IMR-90 (cell line): Measurements from ENCODE around the gene FAM8A1. TPM values are rescaled to one million over a fixed set of nuclear protein-coding genes. Genes with fewer than 3 reads are reported as not detected.

Experiments used
- ATAC-seq: fragments of 200-7000 bp; cut with Tn5 transposase; 2 replicates; pipeline ENCODE4 v1.9.1; 2020; ENCODE audit warnings: low read depth, mild to moderate bottlenecking, moderate library complexity
- BruUV-seq: library from RNA; stranded (reverse); fragments of 400-500 nt; replicated peaks from 2 replicates; lab custom pipeline; 2021; lab: Mats Ljungman, UMichigan
- CTCF ChIA-PET: fragments of 300-600 bp; formaldehyde crosslinking; extraction: SDS; loops from one replicate; lab custom pipeline; 2021; ENCODE audit warnings: antibody characterized with exemption; lab: Yijun Ruan, JAX
- POLR2A ChIA-PET: fragments of 300-600 bp; sonication (Branson Sonifier 250); formaldehyde crosslinking; loops from one replicate; lab custom pipeline; 2022; ENCODE audit warnings: antibody characterized with exemption; ENCODE audit not compliant: unreplicated experiment; lab: Charles Lee
- DNase-seq: peaks from one replicate; pipeline ENCODE4 v3.0.0; 2013
- H2AFZ ChIP-seq: replicated peaks from 2 replicates; pipeline ENCODE3; 2013; ENCODE audit warnings: low read length, mild to moderate bottlenecking; ENCODE audit not compliant: poor library complexity
- H2AK5ac ChIP-seq: 2 replicates; pipeline ENCODE4 v1.6.1; 2013; ENCODE audit warnings: low read depth, low read length, inconsistent platforms
- H2AK9ac ChIP-seq: replicated peaks from 2 replicates; pipeline ENCODE3; 2013; ENCODE audit warnings: mild to moderate bottlenecking, low read depth, low read length, moderate library complexity; ENCODE audit not compliant: poor library complexity
- H2BK120ac ChIP-seq: 2 replicates; pipeline ENCODE4 v1.6.1; 2013; ENCODE audit warnings: low read depth, low read length, inconsistent platforms
- H2BK15ac ChIP-seq: 3 replicates; pipeline ENCODE4 v1.6.1; 2013; ENCODE audit warnings: low read depth, low read length, inconsistent platforms
- H2BK20ac ChIP-seq: 2 replicates; pipeline ENCODE4 v1.6.1; 2013; ENCODE audit warnings: low read depth, mild to moderate bottlenecking, inconsistent platforms, low read length, moderate library complexity
- H2BK5ac ChIP-seq: 2 replicates; pipeline ENCODE4 v1.6.1; 2013; ENCODE audit warnings: mild to moderate bottlenecking, low read depth, low read length, inconsistent platforms; ENCODE audit not compliant: poor library complexity, severe bottlenecking
- H3K14ac ChIP-seq: replicated peaks from 2 replicates; pipeline ENCODE4 v1.6.1; 2013; ENCODE audit warnings: low read depth, low read length, inconsistent platforms
- H3K18ac ChIP-seq: 2 replicates; pipeline ENCODE4 v1.6.1; 2013; ENCODE audit warnings: low read depth, low read length, control low read depth
- H3K23ac ChIP-seq: 2 replicates; pipeline ENCODE4 v1.6.1; 2013; ENCODE audit warnings: low read depth, low read length, inconsistent platforms
- H3K27ac ChIP-seq: 2 replicates; pipeline ENCODE4 v1.5.1; 2013; ENCODE audit warnings: mild to moderate bottlenecking, control low read depth, low read length; ENCODE audit not compliant: insufficient read depth
- H3K27me3 ChIP-seq: 2 replicates; pipeline ENCODE4 v1.6.1; 2013; ENCODE audit warnings: low read length; ENCODE audit not compliant: control insufficient read depth, insufficient read depth
- H3K36me3 ChIP-seq: 2 replicates; pipeline ENCODE4 v1.6.1; 2013; ENCODE audit warnings: low read length, mixed read lengths; ENCODE audit not compliant: control insufficient read depth, insufficient read depth
- H3K4ac ChIP-seq: 2 replicates; pipeline ENCODE4 v1.6.1; 2013; ENCODE audit warnings: low read depth, low read length, inconsistent platforms
- H3K4me1 ChIP-seq: 2 replicates; pipeline ENCODE4 v1.6.1; 2013; ENCODE audit warnings: low read length, mixed read lengths; ENCODE audit not compliant: control insufficient read depth, insufficient read depth
- H3K4me2 ChIP-seq: 2 replicates; pipeline ENCODE4 v1.6.1; 2013; ENCODE audit warnings: low read depth, mild to moderate bottlenecking, control low read depth, low read length, moderate library complexity
- H3K4me3 ChIP-seq: 2 replicates; pipeline ENCODE4 v1.5.1; 2013; ENCODE audit warnings: low read depth, mild to moderate bottlenecking, control low read depth, low read length, moderate library complexity; ENCODE audit not compliant: insufficient read depth
- H3K56ac ChIP-seq: 2 replicates; pipeline ENCODE4 v1.6.1; 2013; ENCODE audit warnings: low read length, inconsistent platforms; ENCODE audit not compliant: insufficient read depth; ENCODE audit errors: extremely low read depth
- H3K79me1 ChIP-seq, 2 experiments: 2 replicates each; pipeline ENCODE4 v1.6.1; 2013; ENCODE audit warnings: low read length in 2 of 2, inconsistent platforms in 1 of 2, low read depth in 1 of 2
- H3K9ac ChIP-seq: 2 replicates; pipeline ENCODE4 v1.6.1; 2013; ENCODE audit warnings: low read depth, low read length, control low read depth
- H3K9me1 ChIP-seq: 2 replicates; pipeline ENCODE4 v1.6.1; 2013; ENCODE audit warnings: low read length, inconsistent platforms; ENCODE audit not compliant: insufficient read depth
- H3K9me3 ChIP-seq: 2 replicates; pipeline ENCODE4 v1.6.1; 2013; ENCODE audit warnings: low read length; ENCODE audit not compliant: control insufficient read depth, insufficient read depth
- H4K20me1 ChIP-seq: 2 replicates; pipeline ENCODE4 v1.6.1; 2013; ENCODE audit warnings: low read length, inconsistent platforms; ENCODE audit not compliant: insufficient read depth
- H4K5ac ChIP-seq: 2 replicates; pipeline ENCODE4 v1.6.1; 2013; ENCODE audit warnings: mild to moderate bottlenecking, low read depth, low read length, control low read depth
- H4K8ac ChIP-seq, 2 experiments: 2 replicates each; pipeline ENCODE4 v1.6.1; 2013; ENCODE audit warnings: low read depth in 2 of 2, low read length in 2 of 2, control low read depth in 1 of 2, inconsistent platforms in 1 of 2
- H4K91ac ChIP-seq: 2 replicates; pipeline ENCODE4 v1.6.1; 2013; ENCODE audit warnings: low read depth, low read length, inconsistent platforms; ENCODE audit not compliant: insufficient read depth
- BHLHE40 ChIP-seq: fragments of 150-350 bp; IDR thresholded peaks from 2 replicates; pipeline ENCODE4 v1.6.1; 2016; ENCODE audit warnings: mild to moderate bottlenecking, low read depth, low read length
- CEBPB ChIP-seq: IDR thresholded peaks from 2 replicates; pipeline ENCODE4 v1.6.1; 2012; ENCODE audit warnings: low read depth, low read length, improper control_type of control experiment
- CHD1 ChIP-seq: IDR thresholded peaks from 2 replicates; pipeline ENCODE4 v1.6.1; 2012; ENCODE audit warnings: low read depth, low read length, improper control_type of control experiment
- CTCF ChIP-seq: conservative IDR thresholded peaks from 2 replicates; pipeline ENCODE4 v1.5.1; 2012; ENCODE audit warnings: mild to moderate bottlenecking, low read depth, low read length, improper control_type of control experiment
- ELK1 ChIP-seq: fragments of 150-350 bp; IDR thresholded peaks from 2 replicates; pipeline ENCODE4 v1.6.1; 2016; ENCODE audit warnings: low read depth, mild to moderate bottlenecking, low read length, moderate library complexity, borderline replicate concordance
- FOS ChIP-seq: fragments of 150-350 bp; IDR thresholded peaks from 2 replicates; pipeline ENCODE4 v1.6.1; 2016; ENCODE audit warnings: low read depth, low read length
- MAFK ChIP-seq: IDR thresholded peaks from 2 replicates; pipeline ENCODE4 v1.6.1; 2012; ENCODE audit warnings: low read depth, low read length, improper control_type of control experiment
- MAZ ChIP-seq: IDR thresholded peaks from 2 replicates; pipeline ENCODE4 v1.6.1; 2012; ENCODE audit warnings: low read depth, mild to moderate bottlenecking, low read length, improper control_type of control experiment, moderate library complexity, borderline replicate concordance
- MXI1 ChIP-seq: IDR thresholded peaks from 2 replicates; pipeline ENCODE4 v1.6.1; 2012; ENCODE audit warnings: low read depth, mild to moderate bottlenecking, low read length, moderate library complexity, borderline replicate concordance
- NFE2L2 ChIP-seq: fragments of 150-350 bp; IDR thresholded peaks from 2 replicates; pipeline ENCODE4 v1.6.1; 2016; ENCODE audit warnings: low read depth, mild to moderate bottlenecking, low read length
- POLR2A ChIP-seq: IDR thresholded peaks from 2 replicates; pipeline ENCODE4 v1.6.1; 2012; ENCODE audit warnings: mild to moderate bottlenecking, low read depth, low read length
- RAD21 ChIP-seq: IDR thresholded peaks from 2 replicates; pipeline ENCODE4 v1.6.1; 2012; ENCODE audit warnings: low read length, improper control_type of control experiment
- RCOR1 ChIP-seq: IDR thresholded peaks from 2 replicates; pipeline ENCODE4 v1.6.1; 2012; ENCODE audit warnings: mild to moderate bottlenecking, low read length, improper control_type of control experiment; ENCODE audit not compliant: insufficient replicate concordance
- RFX5 ChIP-seq: IDR thresholded peaks from 2 replicates; pipeline ENCODE4 v1.8.0; 2012; ENCODE audit warnings: low read depth, mild to moderate bottlenecking, low read length, moderate library complexity
- SMC3 ChIP-seq: fragments of 150-350 bp; IDR thresholded peaks from 2 replicates; pipeline ENCODE4 v1.6.1; 2016; ENCODE audit warnings: low read depth, mild to moderate bottlenecking, antibody characterized with exemption, low read length, moderate library complexity
- USF2 ChIP-seq: fragments of 150-350 bp; IDR thresholded peaks from 2 replicates; pipeline ENCODE4 v1.6.1; 2017; ENCODE audit warnings: mild to moderate bottlenecking, antibody characterized with exemption, low read length, low read depth
- WGBS, 2 experiments: methylation state at CpG; one replicate each; pipeline versions ENCODE4 v1.1.5 to v1.1.7; 2013; ENCODE audit warnings: missing lambda C conversion rate in 2 of 2; ENCODE audit not compliant: insufficient read length in 1 of 2; ENCODE audit errors: extremely low coverage in 2 of 2; 5-methylcytosine and 5-hydroxymethylcytosine counted together
- dilution Hi-C: fragments of 300-500 bp; cut with HindIII; formaldehyde crosslinking; loops from one replicate; pipeline ENCODE4 v1.14.3; 2018; ENCODE audit warnings: low sequenced_read_pairs; ENCODE audit not compliant: unreplicated experiment
- in situ Hi-C: fragments of 300-500 bp; cut with MboI; formaldehyde crosslinking; loops from 3 replicates; pipeline ENCODE4 v1.14.3; 2019; ENCODE audit warnings: low sequenced_read_pairs, inconsistent platforms, mixed read lengths
- intact Hi-C: fragments of 100-400 bp; cut with micrococcal nuclease; formaldehyde crosslinking; loops from 2 replicates; pipeline ENCODE4 v1.10.0; 2022
- polyA plus RNA-seq, 3 experiments: library from polyadenylated mRNA; depleted of rRNA; stranded (reverse); fragments of >200 nt; gene quantifications; 2 replicates each; pipeline ENCODE4 v1.2.3, GENCODE V29; 2012; ENCODE audit warnings: low replicate concordance in 1 of 3
- total RNA-seq: library from RNA; depleted of rRNA; stranded (reverse); fragments of >200 nt; gene quantifications from 2 replicates; pipeline ENCODE4 v1.2.3, GENCODE V29; 2012

FAM8A1 gene
- total and polyA plus RNA-seq, 2 of the 4 experiments (the other 2 are of a cell fraction) = 8.1 to 8.2 TPM

GRCh38 chr6:17656644-17657043 is 56.5 kb downstream of the FAM8A1 start:
- Histone ChIP-seq H3K9me3 (no peaks in the 10 kb centered on the region), H4K5ac (no peak overlapping the region), H2AK5ac (no peak overlapping the region), H2AFZ (no peak overlapping the region), H3K4me1 (no peaks in the 10 kb centered on the region), H3K4me2 (no peak overlapping the region), H3K27ac (no peak overlapping the region), H3K9ac (no peak overlapping the region), H3K4ac (no peak overlapping the region), H3K27me3 (no peaks in the 10 kb centered on the region), H3K79me1 (peaks cover 14 to 54% of the 10 kb centered on the region in 2 experiments), H3K4me3 (no peak overlapping the region), H2BK120ac (no peak overlapping the region), H4K20me1 (peaks cover 12% of the 10 kb centered on the region; the same call in 1 of the 2 replicates), H2BK15ac (no peak overlapping the region), H3K18ac (no peak overlapping the region), H2BK5ac (no peak overlapping the region), H3K56ac (no peak overlapping the region), H3K14ac (no peak overlapping the region), H4K8ac (no peak overlapping the region), H3K9me1 (no peaks in the 10 kb centered on the region; the same call in 1 of the 2 replicates), H3K36me3 (peaks cover 33% of the 10 kb centered on the region), H3K23ac (no peak overlapping the region), H4K91ac (no peak overlapping the region), H2AK9ac (no peak overlapping the region), H2BK20ac (no peak overlapping the region)
- BruUV-seq = no TSS peak
- no peak for ATAC-seq
- DNase-seq = peak; percentile 3
- intact Hi-C loops (no loop called here), dilution Hi-C loops (no loop called here), in situ Hi-C loops (no loop called here)
- WGBS, 2 experiments = 100% methylated on average over 1 of the region's 3 CpGs; no CpG with 5 or more reads in 1 of the 2 experiments
- ChIA-PET CTCF (no interaction called here), POLR2A (no interaction called here)
- TF ChIP-seq SMC3 (no peak), POLR2A (no peak), BHLHE40 (no peak), MXI1 (no peak), CHD1 (no peak), CTCF (no peak), RFX5 (no peak), MAFK (no peak), MAZ (no peak), USF2 (no peak), ELK1 (no peak), NFE2L2 (no peak), RCOR1 (no peak), RAD21 (no peak), CEBPB (no peak), FOS (no peak)
